Fibroblast of upper back skin (primary cell): Measurements from ENCODE around the gene MLLT6.

Experiments
- DNase-seq: peaks from one replicate; pipeline ENCODE4 v3.0.0-alpha.2; 2013

The MLLT6 gene

DNA sequence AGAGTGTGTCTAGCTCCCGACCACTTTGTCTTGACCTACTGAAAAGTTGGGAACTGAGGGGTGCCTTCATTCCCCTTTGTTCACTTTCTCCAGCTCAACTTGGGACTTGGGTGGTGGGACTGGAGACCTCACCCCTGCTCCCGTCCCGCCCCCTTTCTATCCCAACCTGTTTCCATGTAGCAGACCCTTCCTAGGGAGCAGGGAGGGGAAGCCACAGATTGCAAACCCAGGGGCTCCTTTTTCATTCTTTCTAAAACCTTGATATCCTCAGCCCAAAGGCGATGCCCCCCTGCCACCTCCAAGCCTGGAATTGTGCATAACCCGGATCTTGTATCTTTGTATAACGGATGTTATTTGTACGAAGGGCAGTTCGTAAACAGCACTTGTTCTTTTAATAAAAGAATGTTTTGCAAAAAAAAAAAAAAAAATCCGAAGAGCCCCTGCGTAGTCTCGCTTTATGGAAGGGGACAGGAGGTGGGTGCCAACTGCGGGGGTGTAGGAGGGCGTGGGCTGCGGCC lies 24.4 kb downstream of the MLLT6 start:
- DNase-seq, result no peak

DNA sequence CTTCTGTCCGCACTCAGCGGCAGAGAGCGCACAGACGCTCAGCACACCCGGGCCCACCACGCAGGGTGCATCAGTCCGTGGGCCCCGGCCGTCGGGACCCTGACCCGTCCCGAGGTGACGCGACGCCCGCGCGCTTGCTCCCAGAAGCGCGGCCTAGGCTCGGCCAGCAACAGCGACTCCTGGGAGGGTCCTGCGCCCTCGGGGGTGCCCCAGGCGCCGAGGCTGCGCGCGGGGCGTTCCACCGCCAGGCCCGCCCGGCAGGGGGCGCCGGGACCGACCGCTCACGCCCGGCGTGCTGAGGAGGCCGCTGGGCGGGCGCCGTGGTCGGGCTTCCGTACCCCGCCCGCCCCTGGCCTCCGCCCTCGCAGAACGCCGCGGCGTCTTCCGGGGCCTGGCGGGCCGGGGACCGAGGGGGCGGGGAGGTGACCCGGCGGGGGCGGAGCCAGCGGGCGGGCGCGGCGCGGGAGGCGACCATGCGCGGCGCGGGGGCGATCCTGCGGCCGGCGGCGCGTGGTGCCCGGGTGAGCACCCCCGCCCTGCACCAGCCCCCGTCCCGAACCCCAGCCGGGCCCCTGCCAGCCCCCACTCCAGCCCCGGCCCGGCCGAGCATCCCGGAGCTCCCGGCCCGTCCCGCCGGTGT lies 24.9 kb downstream of the MLLT6 start, which contains the start of gene CISD3:
Gene CISD3, plus strand, starts transcription at position 456 of the 640 bp plus-strand sequence. Its CDS starts 18 bp downstream, at position 474.
- DNase-seq, result peak; percentile 83

DNA sequence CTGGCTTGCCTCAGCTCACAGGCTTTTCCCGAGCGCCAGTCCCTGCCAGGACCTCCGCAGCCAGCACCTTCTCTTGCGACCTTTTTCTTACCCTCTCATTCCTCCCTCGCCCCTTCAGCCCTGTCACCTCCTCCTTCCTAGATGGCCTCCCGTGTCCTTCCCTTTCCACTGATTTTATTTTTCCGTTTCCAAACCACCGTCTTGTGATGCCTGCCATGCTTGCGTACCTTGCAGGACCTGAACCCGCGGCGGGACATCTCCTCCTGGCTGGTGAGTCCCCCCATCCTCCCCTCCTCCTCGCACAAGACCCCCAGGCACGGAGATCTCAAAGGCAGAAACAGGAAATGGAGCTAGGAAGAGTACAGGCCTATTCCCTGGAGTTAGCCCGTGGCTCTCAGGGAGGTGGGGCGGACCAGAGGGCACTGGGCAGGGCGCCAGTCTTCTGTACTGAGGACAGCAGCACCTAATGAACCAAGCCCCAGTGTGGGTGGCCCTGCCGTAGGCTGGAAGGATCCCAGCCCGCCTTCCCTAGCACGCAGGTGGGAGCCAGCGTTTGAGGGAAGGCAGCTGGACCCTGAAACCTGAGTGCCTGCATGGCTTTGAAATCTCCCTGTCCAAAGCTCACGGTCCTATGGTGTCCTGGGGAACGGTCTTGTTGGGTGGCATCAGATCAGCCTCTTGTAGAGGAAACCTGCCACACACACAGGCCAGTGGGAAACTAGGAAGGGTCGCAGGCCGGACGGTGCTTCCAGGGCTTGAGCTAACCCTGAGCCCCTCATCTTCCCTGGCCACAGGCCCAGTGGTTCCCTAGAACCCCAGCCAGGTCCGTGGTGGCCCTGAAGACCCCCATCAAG lies 25.7 kb downstream of the MLLT6 start:
- DNase-seq, result peak; percentile 48

DNA sequence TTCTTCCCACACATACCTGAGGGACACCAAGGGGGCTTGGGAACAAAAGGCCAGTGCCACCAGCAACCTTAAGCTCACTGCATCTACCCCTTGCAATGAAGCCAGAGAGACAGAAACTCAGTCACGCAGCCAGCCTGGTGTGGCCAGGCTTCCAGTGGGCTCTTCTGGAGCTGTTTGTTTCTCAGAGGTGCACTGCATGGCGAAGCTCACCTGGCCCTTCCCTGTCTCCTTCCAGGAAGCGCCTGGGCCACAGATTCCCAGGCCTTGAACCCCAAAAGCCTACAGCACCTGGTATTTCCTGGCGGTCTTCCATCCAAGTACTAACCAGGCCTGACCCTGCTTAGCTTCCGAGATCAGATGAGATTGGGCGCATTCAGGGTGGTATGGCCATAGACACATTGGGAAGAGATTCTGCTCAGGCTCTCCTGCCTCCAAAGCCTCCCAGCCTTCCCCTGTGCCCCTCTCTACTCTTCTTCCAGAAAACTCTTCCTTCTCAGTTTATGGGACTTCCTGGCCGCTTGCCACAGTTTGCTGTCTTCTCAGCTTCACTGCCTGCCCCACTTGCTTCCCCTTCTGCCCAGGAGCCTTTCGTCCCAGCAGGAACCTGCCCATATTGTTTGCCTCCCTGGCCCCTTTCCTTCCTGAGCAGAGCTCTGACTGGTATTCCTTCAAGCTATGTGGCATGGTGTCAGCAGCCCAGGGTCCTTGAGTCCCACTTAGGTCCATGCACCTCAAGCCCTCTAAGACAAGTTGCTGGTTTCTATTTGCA lies 26.6 kb downstream of the MLLT6 start:
- DNase-seq, result no peak

DNA sequence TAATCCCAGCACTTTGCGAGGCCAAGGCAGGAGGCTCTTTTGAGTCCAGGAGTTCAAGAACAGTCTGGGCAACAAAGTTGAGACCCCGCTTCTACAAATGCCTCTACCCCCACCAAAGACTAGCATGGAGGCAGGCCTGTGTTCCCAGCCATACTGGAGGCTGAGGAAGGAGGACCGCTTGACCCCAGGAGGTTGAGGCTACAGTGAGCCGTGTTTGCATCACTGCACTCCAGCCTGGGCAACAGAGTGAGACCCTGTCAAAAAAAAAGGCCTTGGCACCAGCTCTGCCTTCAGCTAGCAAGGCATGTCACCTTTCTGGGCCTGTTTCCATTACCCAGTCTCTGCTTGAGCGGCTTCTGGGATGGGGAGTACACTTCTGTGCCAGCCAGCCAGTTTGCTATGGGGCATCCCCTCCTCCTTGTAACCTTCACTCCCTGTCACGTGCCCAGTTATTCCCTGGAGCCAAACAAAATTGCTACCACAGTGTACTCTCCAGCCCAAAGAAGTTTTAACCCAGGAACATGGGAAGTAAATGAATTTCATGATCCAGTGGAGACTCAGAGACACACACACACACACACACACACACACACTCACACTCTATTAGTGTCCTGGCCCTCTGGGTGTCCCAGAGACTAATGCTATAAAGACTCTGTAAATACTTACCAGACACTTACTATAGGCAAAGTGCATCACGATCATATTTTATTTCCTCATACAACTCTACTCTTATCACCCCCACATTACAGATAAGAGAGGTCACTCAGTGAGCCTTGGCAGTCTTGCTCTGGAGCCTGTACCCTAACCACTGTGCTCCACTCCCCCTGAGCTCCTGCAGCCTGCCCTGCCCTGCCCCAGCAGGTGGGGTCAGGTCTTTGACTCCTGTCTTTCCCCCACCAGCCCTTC lies 27.6 kb downstream of the MLLT6 start:
- no peak for DNase-seq

DNA sequence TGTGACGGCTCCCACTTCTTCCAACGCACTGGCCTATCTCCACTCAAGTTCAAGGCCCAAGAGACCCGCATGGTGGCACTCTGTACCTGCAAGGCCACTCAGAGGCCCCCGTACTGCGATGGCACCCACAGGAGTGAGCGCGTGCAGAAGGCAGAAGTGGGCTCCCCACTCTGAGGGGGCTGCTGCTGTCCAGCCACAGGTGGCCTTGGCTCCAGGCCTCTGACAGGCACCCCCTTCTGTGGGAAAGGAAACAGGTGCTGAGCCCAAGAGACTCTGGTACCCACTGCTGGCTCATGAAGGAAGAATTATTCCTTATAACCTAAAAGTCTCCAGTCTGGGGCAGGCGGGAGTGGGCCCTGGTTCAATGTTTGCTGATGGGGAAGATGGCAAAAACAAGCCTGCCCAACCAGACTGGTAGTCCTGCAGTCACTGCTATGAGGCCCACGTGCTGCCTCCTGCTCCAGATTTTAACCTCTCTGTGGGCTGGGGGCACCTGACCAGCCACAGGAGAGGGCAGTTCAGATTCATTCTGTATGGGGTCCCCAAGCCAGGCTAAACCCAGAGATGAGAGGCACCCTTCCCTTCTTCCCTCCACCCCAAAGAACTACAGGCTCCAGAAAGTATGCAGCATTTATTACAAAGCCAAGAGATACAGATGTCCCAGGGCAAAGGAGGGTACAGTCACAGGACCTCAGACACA lies 28.4 kb downstream of the MLLT6 start:
- DNase-seq, result no peak

DNA sequence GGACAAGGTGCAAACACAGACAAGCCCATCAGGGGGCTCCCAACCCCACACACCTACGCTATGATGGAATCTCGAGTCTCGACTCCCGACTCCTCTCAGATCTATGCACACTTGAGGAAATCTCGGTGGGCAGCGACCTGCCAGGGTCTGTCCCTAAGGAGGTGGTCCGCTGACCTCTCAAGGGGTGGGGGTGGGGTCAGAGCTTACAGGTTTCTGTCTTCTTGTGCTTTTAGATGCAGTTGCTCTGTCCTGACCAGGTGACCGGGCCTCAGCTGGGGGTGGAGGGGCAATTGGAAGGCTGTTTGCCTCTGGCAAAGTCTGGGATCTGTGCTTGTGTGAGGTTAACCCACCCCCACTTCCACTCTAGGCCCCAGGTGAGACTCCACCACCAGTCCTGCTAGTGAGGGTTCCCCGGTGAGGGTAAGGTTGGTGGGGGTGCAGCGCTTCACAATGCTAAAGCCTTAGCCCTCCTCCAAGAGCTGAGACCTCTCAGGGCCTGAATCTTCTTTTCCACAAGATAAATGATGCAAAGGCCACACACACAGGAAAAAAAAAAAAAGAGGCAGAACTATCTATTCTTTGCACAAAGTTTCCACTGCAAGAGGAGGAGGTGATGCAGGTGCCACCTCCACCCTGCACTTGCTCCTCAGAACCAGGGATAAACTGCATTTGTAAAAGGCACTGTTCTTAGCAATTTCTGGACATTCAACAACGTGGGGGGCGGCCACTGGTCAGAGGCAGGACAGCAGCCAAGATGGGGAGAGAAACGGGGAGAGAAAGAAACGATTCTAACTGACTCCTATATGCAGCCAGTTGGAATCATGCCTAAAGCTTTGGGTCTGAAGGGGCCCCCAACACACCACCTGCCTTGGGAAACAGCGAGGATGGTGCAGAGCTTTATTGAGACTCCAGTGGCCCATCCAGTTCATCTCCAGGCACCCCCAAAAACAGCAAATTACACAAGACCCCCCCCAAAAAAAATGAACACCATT lies 29.2 kb downstream of the MLLT6 start:
- DNase-seq, result no peak

DNA sequence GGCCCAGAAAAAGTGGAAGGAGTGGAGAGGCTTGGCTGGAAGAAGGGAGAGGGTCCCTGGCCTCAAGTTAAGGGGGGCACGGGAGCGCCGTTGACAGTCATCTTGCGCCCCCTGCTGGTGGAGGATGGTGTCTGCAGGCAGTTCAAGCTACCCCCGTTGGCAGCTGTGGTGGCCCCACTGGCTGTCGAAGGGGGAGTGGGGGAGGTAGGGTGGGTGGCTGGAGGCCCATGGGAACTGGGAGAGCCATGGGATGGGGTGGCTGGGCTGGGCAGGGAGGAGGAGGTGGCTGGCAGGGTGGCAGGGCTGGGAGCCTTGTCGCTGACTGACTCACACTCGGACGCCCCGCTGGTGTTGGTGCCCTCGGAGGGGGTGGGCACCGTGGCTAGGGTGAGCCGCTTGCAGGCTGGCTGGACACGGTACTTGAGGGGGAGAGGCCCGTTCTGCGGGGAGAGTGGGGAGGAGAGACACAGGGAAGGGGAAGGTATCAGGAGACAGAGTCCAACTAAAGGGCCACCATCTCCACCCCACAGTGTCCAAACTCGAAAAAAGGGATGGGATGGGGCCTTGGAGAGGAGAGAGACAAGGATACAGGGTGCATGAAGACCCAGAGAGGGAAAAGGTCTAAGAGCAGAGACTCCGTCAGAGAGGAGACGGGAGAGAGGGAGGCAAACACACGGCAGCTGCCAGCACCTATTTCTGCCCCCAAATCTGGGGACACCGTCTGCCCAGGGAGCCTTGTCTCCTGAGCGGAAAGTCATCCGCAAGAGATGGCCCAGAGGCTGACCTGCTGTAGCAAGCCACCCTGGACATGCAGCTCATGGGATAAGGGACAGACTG lies 30.3 kb downstream of the MLLT6 start:
- peak; percentile 34 for DNase-seq

DNA sequence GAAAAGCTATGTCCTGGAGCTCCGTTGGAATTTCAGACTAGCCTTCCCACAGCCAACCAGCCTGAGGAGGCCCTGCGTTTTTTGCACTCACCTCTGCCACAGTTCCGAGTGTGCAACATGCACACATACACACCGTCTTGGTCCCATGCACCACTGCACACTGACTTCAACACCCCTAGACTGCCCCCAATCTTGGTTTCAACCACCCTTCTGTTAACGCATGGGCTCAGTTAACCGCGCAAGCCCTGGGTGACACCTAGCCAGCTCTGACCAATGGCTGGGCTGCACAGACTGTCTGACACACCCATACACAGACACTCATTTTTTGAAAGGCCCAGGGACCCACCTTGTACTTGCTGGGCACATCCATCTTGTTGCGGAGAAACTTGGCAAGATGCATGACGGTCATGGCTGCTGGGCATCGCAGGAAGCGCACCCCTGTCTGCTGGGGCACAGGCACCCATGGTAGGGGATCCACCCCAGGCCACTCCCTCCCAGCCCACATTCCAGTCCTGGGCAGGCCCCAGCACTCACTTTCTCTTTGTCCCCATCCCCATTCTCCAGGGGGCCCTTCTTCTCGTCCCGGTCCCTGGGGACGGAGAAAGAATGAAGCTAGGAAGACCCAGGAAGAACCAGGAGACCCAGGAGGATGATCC lies 33.1 kb downstream of the MLLT6 start:
- DNase-seq, result no peak

DNA sequence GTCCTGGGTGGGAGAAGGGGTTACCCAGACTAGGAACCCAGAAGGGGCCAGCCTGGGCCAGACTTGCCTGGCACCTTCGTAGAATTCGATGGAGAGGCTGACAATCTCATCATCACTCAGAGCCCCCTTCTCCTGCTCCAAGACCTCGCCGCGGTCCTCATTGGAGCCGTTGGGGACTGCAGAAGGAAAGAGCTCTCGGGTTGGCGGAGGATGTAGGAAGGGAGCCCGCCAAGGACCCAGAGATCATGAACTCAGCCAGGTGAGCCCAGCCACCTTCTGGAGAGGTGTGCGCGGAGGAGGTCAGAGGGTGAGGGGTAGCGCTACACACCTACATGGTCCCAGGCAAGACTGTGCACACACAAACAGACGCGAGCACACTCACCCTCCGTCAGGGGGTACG lies 33.6 kb downstream of the MLLT6 start:
- no peak for DNase-seq

DNA sequence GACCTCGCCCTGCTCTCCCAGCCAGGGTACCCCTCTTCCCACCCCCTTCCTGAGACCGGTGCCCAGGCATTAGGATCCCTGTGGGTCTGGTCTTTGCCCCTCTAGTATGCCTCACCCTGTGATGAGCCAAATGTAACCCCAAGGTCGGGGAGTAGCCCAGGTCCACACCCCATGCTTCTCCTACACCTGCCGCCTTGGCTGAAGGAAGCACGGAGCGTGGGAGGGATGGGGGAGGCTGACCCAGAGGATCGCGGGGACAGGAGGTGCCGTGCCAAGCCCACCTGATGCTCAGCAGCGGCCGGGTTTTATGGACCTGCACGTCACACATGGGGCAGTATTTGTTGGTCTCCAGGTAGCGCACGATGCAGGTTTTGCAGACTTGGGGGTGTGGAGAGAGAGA lies 34.2 kb downstream of the MLLT6 start:
- no peak for DNase-seq

DNA sequence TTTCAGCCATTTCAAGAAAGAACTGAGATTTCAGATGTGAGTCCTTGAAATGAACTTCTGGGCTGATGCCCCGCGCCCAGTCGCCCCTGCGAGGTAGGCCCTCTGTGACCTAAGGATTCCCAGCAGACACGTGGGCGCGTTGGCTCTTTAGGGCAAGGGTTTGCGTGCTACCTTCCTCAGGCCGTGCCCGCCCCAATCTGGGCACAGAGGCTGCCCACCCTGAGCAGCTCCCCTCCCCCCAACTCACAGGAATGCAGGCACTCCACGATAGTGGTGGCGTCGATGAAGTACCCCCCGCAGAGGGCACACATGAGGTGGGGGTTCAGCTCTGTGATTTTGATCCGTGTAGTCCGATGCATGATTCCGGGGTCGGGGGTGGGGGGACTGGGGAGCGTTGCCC lies 35.0 kb downstream of the MLLT6 start:
- DNase-seq, result no peak

DNA sequence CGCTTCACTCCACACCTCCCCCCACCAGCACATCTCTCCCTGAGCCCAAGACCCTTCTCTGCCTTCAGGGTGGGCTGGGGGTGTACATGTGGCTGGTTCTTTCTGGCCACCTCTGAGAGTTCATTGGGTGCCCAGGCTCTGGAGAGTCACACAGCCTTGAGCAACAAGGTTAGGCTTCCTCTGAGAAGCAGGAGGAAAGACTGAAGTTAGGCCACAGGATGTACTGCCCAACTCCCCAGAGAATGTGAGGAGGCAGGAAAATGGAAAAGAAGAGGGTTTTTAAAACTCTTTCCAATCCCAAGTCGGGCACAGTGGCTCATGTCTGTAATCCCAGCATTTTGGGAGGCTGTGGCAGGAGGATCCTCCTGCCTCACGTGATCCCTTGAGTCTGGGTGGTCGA lies 35.7 kb downstream of the MLLT6 start:
- no peak for DNase-seq

DNA sequence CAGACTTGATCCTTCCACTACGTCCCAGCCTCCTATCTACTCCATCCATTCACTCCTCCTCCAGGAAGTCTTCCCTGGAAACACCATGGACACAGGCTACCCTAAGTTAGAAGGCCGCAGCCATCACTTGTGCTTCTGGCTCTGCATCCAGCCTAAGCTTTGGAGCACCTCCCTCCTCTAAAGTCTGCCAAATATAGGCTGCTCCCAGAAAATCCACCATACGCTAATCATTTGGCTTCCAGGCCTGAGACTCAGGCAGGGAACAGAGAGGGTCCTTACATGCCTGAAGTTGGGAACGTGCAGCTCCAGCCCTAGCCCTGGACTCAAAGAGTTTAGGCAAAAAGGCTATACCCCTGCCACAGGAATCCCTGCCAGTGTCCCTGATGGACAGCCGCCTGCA lies 36.4 kb downstream of the MLLT6 start:
- DNase-seq, result no peak

DNA sequence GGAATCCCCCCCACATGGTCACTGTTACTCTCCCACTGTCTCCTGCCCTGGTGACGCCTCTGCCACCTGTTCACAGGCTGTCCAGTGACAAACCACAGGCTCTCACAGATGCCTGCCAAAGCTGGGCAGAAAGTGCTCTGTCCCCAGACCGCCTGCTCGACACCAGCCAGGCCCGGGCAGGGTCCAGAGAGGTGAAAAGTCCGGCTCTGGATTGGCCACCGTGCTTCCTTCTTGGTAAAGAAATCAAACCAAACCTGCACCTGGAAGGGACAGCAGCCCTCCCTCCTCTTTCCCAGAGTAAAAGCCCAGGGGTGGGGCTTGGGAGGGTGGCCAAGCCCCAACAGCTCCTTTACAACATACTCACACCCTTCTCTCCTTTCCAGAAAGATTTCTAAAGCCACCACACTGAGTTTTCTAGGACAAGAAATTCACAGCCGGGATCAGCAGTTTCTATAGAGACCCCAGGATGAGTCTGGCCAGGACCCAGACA lies 36.9 kb downstream of the MLLT6 start:
- DNase-seq, result no peak

DNA sequence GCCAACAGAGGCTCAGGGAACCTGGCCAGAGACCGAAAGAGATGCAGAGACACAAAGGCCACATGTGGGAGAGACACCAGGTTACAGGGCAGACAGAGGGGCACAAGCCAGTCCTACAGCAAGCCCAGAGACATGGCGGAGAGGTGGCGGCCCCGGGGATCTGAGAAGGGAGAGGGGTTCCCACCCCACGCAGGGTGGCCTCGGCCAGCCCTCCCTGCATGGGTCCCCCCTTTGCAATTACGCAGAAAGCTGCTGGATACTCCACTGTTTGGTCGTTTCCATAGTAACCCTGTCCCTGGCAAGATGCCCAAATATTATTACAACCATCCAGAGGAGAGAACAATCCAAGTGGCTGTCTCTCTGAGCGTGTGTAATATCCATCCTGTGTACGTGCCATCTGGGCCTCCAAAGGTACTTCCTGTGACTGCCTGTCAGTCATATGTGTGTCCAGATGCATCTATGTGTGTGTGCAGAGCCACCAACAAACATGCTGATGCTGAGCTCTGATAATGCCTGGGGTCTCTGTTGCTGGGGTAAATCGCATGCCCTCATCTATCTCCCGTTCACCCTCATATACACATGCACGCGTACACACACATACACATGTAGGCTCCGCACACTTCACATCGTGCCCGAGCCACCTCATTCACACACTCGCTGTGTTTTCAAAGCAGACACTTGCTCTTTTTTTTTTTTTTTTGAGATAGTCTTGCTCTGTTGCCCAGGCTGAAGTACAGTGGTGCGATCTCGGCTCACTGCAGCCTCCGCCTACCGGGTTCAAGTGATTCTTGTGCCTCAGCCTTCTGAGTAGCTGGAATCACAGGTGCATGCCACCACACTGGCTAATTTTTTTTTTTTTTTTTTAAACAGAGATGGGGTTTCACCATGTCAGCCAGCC lies 37.6 kb downstream of the MLLT6 start:
- peak; percentile 89 for DNase-seq

DNA sequence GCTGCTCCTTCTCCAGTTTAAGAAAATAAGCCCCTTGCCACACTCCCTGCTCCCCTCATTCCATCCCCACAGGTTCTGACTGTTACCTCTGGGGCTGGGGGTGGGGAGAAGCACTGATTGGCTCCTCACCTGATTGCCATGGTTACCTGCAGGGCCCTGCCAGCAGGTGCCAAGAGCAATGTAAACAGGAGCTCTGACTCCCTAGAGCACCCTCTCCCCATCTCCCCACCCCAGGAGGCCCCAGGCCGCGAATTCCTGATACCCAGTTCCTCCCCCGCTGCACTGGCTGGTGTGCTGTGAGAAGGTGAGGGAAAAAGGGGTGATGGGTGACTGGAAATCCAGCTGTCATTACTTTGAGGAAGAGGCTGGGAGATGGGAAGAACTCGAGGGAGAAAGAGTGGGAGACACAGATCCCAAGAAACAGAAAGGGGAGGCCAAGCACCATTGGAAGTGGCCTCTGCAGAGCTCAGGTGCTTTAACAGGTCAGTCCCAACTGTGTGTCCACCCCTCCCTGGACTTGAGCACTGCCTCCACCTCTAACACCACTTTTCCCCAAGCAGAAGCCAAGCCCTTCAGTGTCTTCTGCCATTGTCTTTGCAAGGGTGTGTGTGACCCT lies 38.6 kb downstream of the MLLT6 start:
- DNase-seq, result no peak
